HG03460 (cell line): ENCODE measurements around the gene MRM3.
"Not testable (repeated sequence)": the region's sequence is repeated elsewhere in the genome, so short reads cannot be mapped to it uniquely, and the experiment has no call there.

Experiments used
- ATAC-seq: cut with Tn5 transposase; IDR thresholded peaks from one replicate; pipeline ENCODE4 v1.9.1; 2021; ENCODE audit not compliant: unreplicated experiment

The MRM3 gene

GRCh38 chr17:752620-753219 is 29.4 kb upstream of the MRM3 start:
- peak; percentile 9 for ATAC-seq

GRCh38 chr17:753418-753817 is 28.7 kb upstream of the MRM3 start:
- no peak for ATAC-seq

GRCh38 chr17:755319-755961 is 26.7 kb upstream of the MRM3 start:
- ATAC-seq: not testable (repeated sequence)

- ATAC-seq: not testable (repeated sequence)
These were observed 26.1 kb upstream of the MRM3 start for GRCh38 chr17:756010-756567.

- ATAC-seq: no peak
These were observed 22.2 kb upstream of the MRM3 start for GRCh38 chr17:759964-760363.

- ATAC-seq: no peak
These were observed 21.8 kb upstream of the MRM3 start for GRCh38 chr17:760371-760770.

GRCh38 chr17:767076-767475 is 15.1 kb upstream of the MRM3 start:
- ATAC-seq: no peak

- ATAC-seq: no peak
These were observed 9.1 kb upstream of the MRM3 start for GRCh38 chr17:773016-773415.

- no peak for ATAC-seq
These were observed 8.5 kb upstream of the MRM3 start for GRCh38 chr17:773467-774312.

GRCh38 chr17:774313-774584 is 7.9 kb upstream of the MRM3 start:
- no peak for ATAC-seq

- no peak for ATAC-seq
These were observed 4.1 kb upstream of the MRM3 start for GRCh38 chr17:778096-778495.

- ATAC-seq: no peak
These were observed 2.0 kb downstream of the MRM3 start for GRCh38 chr17:784143-784542.

- ATAC-seq: not testable (repeated sequence)
These were observed 3.7 kb downstream of the MRM3 start for GRCh38 chr17:785901-786300.

- ATAC-seq: no peak
These were observed 5.6 kb downstream of the MRM3 start for GRCh38 chr17:787641-788221.

GRCh38 chr17:788551-788950 is 6.4 kb downstream of the MRM3 start:
- no peak for ATAC-seq

GRCh38 chr17:789160-789840 is 7.1 kb downstream of the MRM3 start:
- no peak for ATAC-seq

- ATAC-seq: not testable (repeated sequence)
These were observed 8.0 kb downstream of the MRM3 start for GRCh38 chr17:789931-790873.

- ATAC-seq: not testable (repeated sequence)
These were observed 8.7 kb downstream of the MRM3 start for GRCh38 chr17:790874-791247.

GRCh38 chr17:791829-792228 is 9.7 kb downstream of the MRM3 start:
- no peak for ATAC-seq

- no peak for ATAC-seq
These were observed 10.1 kb downstream of the MRM3 start for GRCh38 chr17:792277-792676.
